Prostate gland (tissue), 2 donors: ENCODE measurements around the gene ZFAND3. TPM values are rescaled to one million over a fixed set of nuclear protein-coding genes. Genes with fewer than 3 reads are reported as not detected.

Experiments used
- DNase-seq: peaks from one replicate; pipeline ENCODE4 v3.0.0-alpha.2; 2019; ENCODE audit warnings: low spot score
- H3K27ac ChIP-seq, 2 donors: fragments of 200-600 bp; sonication (generic); 2 replicates each; pipeline ENCODE4 v1.5.1; 2017 to 2019
- H3K27me3 ChIP-seq: fragments of 200-600 bp; sonication (generic); replicated peaks from 2 replicates; pipeline ENCODE4 v1.5.1; 2019; ENCODE audit not compliant: insufficient read depth
- H3K36me3 ChIP-seq, 2 donors: fragments of 200-600 bp; sonication (generic); 1 replicate in 1 of 2; 2 replicates in 1 of 2; pipeline versions ENCODE4 v1.5.1 to v1.8.1; 2017 to 2019
- H3K4me1 ChIP-seq: fragments of 200-600 bp; sonication (generic); replicated peaks from 2 replicates; pipeline ENCODE4 v1.5.1; 2019
- H3K4me3 ChIP-seq, 2 donors: fragments of 200-600 bp; sonication (generic); 2 replicates each; pipeline ENCODE4 v1.5.1; 2017 to 2019
- H3K9me3 ChIP-seq: fragments of 200-600 bp; sonication (generic); 2 replicates; pipeline ENCODE4 v1.5.1; 2017
- CTCF ChIP-seq, 4 experiments: fragments of 200-600 bp in 2 of 4; fragments of 450-650 bp in 2 of 4; sonication (generic) in 2 of 4; IDR thresholded peaks; 1 replicate in 3 of 4; 2 replicates in 1 of 4; pipeline ENCODE4 v1.5.1; 2016 to 2019; ENCODE audit warnings: antibody characterized with exemption in 4 of 4, mild to moderate bottlenecking in 2 of 4, moderate library complexity in 2 of 4
- POLR2A ChIP-seq: fragments of 450-650 bp; IDR thresholded peaks from one replicate; pipeline ENCODE4 v1.6.1; 2016; ENCODE audit warnings: antibody characterized with exemption, mild to moderate bottlenecking
- POLR2AphosphoS5 ChIP-seq: sonication (generic); formaldehyde crosslinking; IDR thresholded peaks from one replicate; pipeline ENCODE4 v1.6.1; 2017; ENCODE audit warnings: antibody characterized with exemption
- WGBS: methylation state at CpG from one replicate; pipeline ENCODE4 v1.1.5; 2018; 5-methylcytosine and 5-hydroxymethylcytosine counted together
- intact Hi-C: fragments of 100-400 bp; cut with DNase I; formaldehyde crosslinking; loops from one replicate; pipeline ENCODE4 v1.14.2; 2022
- total RNA-seq, 2 donors: library from RNA; depleted of rRNA; stranded (reverse); fragments of >200 nt; gene quantifications; one replicate each; pipeline ENCODE4 v1.1.0, GENCODE V29; 2016

Gene ZFAND3
- total RNA-seq, 2 donors from 2014 or later: 43.5 to 89.1 TPM

DNA sequence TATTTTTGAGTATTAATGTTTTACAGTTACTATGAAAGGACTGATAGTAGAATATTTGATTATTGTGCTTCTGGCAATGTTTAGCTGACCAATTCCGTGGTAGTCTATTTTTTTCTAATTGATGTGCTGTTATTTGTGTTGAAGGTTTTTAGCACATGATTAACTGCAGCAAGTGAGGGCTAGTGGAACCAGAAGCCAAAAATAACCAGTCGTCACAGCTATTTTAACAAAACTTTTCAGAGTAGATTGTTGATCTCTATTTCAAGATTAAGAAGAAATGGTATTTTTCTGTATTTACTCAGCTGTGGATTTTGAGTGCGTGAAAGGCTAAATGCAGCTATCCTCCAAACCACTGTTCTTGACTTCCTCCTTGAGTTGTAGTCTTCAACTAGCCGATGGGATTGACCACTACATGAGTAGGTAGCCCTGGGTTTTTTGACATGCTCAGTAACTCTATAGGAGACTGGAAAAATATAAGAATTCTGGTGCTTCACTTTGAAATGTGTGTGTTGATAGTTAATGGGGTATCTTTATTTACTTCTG is 258.0 kb downstream of the ZFAND3 start:
- no peak overlapping the region for H3K4me3 ChIP-seq
- no peak for DNase-seq
- no peak for TF ChIP-seq POLR2A
- TF ChIP-seq CTCF (IDR thresholded peaks at IDR 0.05): no peak
- TF ChIP-seq POLR2AphosphoS5: no peak
- peaks cover 5% of the 10 kb centered on the region for H3K4me1 ChIP-seq
- intact Hi-C loops: no loop called here
- no peaks in the 10 kb centered on the region for H3K27me3 ChIP-seq
- H3K9me3 ChIP-seq: no peaks in the 10 kb centered on the region
- WGBS: 76% methylated on average over 4 of the region's 4 CpGs
- no peaks in the 10 kb centered on the region for H3K36me3 ChIP-seq
- H3K27ac ChIP-seq: no peak overlapping the region

- Histone ChIP-seq H3K27ac (no peak overlapping the region), H3K36me3 (no peaks in the 10 kb centered on the region), H3K4me3 (no peak overlapping the region), H3K4me1 (peaks cover 5% of the 10 kb centered on the region), H3K9me3 (no peaks in the 10 kb centered on the region), H3K27me3 (no peaks in the 10 kb centered on the region)
- 82% methylated on average over 4 of the region's 4 CpGs for WGBS
- TF ChIP-seq CTCF (IDR thresholded peaks at IDR 0.05) (no peak), POLR2A (no peak), POLR2AphosphoS5 (no peak)
- intact Hi-C loops: no loop called here
- no peak for DNase-seq
These were observed 259.1 kb downstream of the ZFAND3 start for GRCh38 chr6:38078671-38079070.

DNA sequence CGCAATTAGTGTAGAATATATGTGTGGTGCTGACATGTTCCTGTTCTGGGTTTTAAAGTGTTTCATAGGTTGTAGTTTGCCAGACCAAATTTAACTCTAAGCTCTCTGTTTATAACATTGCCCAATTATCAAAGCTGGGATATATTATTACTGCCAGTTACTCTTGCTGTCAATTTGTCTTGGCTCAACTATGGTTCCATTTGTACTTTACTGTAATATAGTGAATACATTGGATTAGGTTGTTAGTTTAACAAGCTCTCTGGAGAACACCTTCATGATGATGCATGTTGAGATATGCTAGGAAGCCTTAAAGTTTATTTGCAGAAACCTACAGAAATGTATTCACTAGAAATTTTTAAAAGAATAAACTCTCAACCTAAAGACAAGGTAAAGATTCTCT is 259.6 kb downstream of the ZFAND3 start:
- no peaks in the 10 kb centered on the region for H3K27me3 ChIP-seq
- WGBS: 76% methylated on average over 1 of the region's 1 CpG
- intact Hi-C loops: no loop called here
- DNase-seq: no peak
- no peaks in the 10 kb centered on the region for H3K36me3 ChIP-seq
- H3K4me3 ChIP-seq: no peak overlapping the region
- H3K4me1 ChIP-seq: peaks cover 5% of the 10 kb centered on the region
- H3K27ac ChIP-seq: no peak overlapping the region
- H3K9me3 ChIP-seq: no peaks in the 10 kb centered on the region
- TF ChIP-seq POLR2AphosphoS5 (no peak), CTCF (IDR thresholded peaks at IDR 0.05) (no peak)

GRCh38 chr6:38079537-38079936 is 260.0 kb downstream of the ZFAND3 start:
- DNase-seq: no peak
- intact Hi-C loops: no loop called here
- 29% methylated on average over 1 of the region's 1 CpG for WGBS
- no peak overlapping the region for H3K27ac ChIP-seq
- peaks cover 5% of the 10 kb centered on the region for H3K4me1 ChIP-seq
- TF ChIP-seq POLR2AphosphoS5: no peak
- TF ChIP-seq CTCF (IDR thresholded peaks at IDR 0.05): no peak
- TF ChIP-seq POLR2A: no peak
- H3K4me3 ChIP-seq: no peak overlapping the region
- no peaks in the 10 kb centered on the region for H3K36me3 ChIP-seq
- no peaks in the 10 kb centered on the region for H3K27me3 ChIP-seq
- H3K9me3 ChIP-seq: no peaks in the 10 kb centered on the region

DNA sequence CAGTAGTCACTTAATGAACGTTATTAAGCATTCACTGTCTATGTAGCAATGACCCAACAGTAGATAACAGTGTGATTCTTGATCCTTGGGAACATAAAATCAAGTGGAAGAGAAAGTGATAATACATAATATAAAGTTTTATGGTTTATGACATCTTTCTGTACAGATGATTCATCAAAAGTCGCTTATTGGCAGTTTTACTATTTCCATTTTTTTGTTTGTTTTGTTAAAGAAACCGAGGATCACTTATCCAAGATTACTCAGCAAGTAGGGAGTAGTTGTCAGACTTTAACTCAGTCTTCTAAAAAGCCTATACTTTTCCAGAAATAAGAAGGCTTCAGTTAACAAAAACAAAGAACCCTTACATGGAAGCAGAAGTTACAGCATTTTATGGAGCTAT is 260.8 kb downstream of the ZFAND3 start:
- H3K27me3 ChIP-seq: no peaks in the 10 kb centered on the region
- no peaks in the 10 kb centered on the region for H3K36me3 ChIP-seq
- intact Hi-C loops: no loop called here
- DNase-seq: no peak
- H3K4me1 ChIP-seq: peaks cover 5% of the 10 kb centered on the region
- H3K27ac ChIP-seq: no peak overlapping the region
- TF ChIP-seq CTCF (IDR thresholded peaks at IDR 0.05) (no peak), POLR2AphosphoS5 (no peak), POLR2A (no peak)
- H3K9me3 ChIP-seq: no peaks in the 10 kb centered on the region
- no peak overlapping the region for H3K4me3 ChIP-seq
- WGBS: 26% methylated on average over 3 of the region's 3 CpGs
